ENCODE measurements around the gene PRPF39.
"Not testable (repeated sequence)": the region's sequence is repeated elsewhere in the genome, so short reads cannot be mapped to it uniquely, and the experiment has no call there.

Gene PRPF39, protein sequence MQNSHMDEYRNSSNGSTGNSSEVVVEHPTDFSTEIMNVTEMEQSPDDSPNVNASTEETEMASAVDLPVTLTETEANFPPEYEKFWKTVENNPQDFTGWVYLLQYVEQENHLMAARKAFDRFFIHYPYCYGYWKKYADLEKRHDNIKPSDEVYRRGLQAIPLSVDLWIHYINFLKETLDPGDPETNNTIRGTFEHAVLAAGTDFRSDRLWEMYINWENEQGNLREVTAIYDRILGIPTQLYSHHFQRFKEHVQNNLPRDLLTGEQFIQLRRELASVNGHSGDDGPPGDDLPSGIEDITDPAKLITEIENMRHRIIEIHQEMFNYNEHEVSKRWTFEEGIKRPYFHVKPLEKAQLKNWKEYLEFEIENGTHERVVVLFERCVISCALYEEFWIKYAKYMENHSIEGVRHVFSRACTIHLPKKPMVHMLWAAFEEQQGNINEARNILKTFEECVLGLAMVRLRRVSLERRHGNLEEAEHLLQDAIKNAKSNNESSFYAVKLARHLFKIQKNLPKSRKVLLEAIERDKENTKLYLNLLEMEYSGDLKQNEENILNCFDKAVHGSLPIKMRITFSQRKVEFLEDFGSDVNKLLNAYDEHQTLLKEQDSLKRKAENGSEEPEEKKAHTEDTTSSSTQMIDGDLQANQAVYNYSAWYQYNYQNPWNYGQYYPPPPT

DNA sequence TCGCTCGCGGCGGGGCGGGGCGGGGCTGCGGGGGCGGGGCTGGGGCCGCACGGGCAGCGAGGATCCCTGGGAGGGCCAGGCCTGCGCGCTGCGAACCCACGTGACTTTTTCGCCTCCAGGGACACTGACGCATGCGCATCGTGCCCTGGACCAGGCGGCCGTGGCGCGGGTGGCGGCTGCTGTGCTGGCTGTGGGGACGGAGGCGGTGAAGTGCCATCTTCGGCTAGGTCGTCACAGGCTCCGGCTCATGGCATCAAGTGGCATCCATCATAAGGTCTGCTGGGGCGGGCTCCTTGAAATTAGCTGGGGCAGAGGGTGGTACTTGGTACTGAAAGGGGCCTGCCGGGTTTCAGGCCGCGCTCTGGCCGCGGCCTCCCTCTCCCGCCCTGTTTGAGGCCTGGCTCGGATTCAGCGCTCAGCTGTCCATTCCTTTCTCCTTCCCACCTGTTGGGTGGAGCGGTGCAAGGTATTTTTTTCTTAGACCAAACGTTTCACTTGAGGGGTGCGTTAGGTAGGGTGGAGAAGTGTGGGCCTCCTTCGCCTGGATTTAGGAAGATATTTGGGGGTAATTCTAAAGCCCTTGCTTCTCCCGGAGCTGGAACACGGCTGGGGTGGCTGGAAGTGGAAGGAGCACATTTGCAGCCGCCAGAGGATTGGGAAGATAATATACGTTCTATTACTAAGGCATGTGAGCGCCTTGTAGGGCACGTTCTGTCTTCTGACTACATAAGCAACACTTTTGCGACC, at the start of gene PRPF39:
PRPF39 (plus strand) TSS at position 141 of the 747 bp plus-strand sequence. CDS start 11,124 bp downstream, outside the sequence.
- DNase-seq (ENCODE audit: low read depth): peak; percentile 93

- no peak for DNase-seq (ENCODE audit: low read depth)
Measured at GRCh38 chr14:45034730-45035129, 49.2 kb upstream of the PRPF39 start.

DNA sequence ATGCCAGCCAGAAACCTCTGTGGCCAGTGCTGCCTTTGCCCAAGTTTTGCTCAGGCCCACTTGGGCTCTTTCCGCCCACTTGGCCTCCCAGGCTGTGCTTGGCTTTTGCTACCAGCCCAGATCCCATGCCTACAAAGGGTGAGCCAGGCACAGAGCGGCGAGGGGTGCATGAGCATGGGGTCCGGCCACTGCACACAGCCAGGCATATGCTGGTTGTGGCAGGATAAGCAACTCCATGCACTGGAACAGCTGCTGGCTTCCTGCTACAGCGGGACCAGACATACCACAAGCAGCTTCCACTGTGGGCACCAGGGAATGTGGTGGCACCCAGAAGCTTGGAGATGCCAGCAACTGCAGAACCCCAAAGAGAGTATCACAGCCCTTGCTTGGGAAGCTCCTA, 45.7 kb upstream of the PRPF39 start:
- no peak for DNase-seq (ENCODE audit: low read depth)

DNA sequence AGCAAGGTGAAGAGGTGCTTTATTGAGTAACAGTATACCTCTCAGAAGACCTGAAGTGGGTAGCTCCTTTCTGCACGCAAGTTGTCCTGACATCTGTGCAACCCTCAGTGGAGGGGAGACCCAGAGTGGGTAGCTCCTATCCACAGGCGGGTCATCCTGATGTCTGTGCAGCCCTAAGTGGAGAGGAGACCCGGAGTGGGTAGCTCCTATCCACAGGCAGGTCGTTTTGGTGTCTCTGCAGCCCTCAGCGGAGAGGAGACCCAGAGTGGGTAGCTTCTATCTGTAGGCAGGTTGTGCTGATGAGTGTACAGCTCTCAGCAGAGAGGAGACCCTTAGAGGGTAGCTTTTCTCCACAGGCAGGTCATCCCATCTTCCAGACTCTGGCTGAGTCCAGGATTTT, 45.1 kb upstream of the PRPF39 start:
- no peak for DNase-seq (ENCODE audit: low read depth)

GRCh38 chr14:45039390-45039789, 44.5 kb upstream of the PRPF39 start:
- no peak for DNase-seq (ENCODE audit: low read depth)

DNA sequence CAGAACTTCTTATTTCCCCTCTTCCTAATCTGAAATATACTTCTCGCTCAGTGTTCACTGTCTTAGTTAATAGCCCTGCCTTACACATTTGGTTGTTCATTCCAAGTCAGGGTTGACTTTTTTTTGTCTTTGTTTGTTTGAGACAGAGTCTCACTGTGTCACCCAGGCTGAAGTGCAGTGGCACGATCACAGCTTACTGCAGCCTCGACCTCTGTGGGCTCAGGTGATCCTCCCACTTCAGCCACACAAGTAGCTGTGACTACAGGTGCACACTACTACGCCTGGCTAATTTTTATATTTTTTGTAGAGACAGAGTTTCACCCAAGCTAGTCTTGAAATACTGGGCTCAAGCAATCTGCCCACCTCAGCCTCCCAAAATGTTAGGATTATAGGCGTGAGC, 42.3 kb upstream of the PRPF39 start:
- no peak for DNase-seq (ENCODE audit: low read depth)

GRCh38 chr14:45044638-45045037, 39.3 kb upstream of the PRPF39 start:
- no peak for DNase-seq (ENCODE audit: low read depth)

- no peak for DNase-seq (ENCODE audit: low read depth)
Measured at GRCh38 chr14:45048385-45048784, 35.5 kb upstream of the PRPF39 start.

GRCh38 chr14:45051180-45051579, 32.7 kb upstream of the PRPF39 start:
- DNase-seq (ENCODE audit: low read depth): no peak

DNA sequence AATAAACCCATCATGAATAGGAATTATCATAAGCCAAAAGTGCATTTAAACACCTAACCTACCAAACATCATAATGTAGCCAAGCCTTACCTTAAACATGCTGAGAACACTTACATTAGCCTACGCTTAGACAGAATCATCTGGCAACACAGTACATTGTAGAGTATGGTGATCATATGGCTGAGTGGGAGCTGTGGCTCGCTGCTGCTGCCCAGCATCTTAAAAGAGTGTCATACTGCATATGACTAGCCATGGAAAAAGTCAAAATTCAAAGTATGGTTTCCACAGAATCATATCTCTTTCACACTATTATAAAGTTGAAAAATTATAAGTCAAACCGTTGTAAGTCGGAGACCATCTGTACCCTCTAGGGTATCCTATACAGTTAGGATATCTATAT, 32.0 kb upstream of the PRPF39 start:
- DNase-seq (ENCODE audit: low read depth): no peak

GRCh38 chr14:45057349-45057748, 26.6 kb upstream of the PRPF39 start:
- no peak for DNase-seq (ENCODE audit: low read depth)

GRCh38 chr14:45057881-45058364, 26.0 kb upstream of the PRPF39 start:
- DNase-seq (ENCODE audit: low read depth): no peak

DNA sequence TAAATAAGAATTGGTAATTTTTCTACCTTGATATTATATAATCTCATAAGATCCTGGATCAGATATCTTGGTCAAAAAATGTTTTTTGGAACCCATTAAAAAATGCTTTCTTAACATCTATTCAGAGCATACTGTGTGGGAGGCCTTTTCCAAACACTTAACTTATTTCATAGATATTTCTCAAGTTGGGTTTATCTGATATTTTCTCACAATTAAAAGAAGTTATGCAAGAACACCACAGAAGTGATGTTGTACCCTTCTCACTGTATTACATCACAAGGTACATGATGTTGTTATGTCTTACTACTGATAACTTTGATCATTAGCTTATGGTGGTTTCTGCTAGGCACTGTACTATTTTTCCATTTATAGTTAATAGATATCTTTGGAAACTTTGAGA, 23.4 kb upstream of the PRPF39 start:
- no peak for DNase-seq (ENCODE audit: low read depth)

DNA sequence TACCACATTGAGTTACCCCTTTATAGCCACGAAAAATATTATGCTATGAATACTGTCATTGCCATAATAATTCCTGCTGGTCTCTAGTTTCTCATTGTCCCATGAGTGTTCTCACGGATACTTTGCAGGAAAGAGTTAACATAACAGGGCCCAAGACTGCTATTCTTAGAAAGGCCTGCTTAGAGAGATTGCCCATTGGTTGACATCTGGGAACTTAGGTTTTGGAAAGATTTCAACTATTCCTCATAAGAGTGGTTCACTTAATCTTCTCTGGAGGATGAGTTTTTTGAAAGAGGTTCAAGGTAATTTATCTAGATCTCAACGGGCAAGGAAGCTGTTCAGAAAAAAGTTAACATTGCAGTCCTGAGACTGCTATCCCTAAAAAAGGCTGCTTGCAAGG, 18.4 kb upstream of the PRPF39 start:
- no peak for DNase-seq (ENCODE audit: low read depth)

- DNase-seq (ENCODE audit: low read depth): no peak
Measured at GRCh38 chr14:45065956-45066355, 18.0 kb upstream of the PRPF39 start.

DNA sequence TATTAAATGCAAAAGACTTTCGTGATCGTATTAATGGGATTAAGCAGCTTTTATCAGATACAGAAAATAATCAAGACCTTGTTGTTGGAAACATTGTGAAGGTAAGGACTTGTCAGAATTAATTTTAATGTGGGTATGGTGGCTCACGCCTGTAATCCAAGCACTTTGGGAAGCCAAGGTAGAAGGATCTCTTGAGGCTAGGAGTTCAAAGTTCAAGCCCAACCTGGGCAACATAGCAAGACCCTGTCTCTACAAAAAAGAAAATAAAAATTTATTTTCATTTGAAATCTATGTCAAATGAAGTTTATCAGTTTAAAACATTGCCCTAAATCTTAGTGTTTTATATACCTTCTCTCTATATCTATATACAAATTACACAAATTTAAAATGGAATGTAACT, 17.2 kb upstream of the PRPF39 start:
- no peak for DNase-seq (ENCODE audit: low read depth)

DNA sequence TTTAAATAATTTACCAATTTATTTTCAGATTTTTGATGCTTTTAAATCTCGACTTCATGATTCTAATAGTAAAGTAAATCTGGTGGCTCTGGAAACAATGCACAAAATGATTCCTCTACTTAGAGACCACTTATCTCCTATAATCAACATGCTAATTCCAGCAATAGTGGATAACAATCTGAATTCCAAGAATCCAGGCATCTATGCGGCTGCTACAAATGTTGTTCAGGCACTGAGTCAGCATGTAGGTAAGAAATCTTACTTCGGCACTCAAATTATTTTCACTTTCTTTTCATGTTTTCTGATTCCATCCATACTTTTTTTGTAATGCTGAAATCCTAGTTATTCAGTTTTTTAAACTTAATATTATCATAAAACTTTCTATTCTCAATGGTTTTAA, 15.5 kb upstream of the PRPF39 start:
- no peak for DNase-seq (ENCODE audit: low read depth)

DNA sequence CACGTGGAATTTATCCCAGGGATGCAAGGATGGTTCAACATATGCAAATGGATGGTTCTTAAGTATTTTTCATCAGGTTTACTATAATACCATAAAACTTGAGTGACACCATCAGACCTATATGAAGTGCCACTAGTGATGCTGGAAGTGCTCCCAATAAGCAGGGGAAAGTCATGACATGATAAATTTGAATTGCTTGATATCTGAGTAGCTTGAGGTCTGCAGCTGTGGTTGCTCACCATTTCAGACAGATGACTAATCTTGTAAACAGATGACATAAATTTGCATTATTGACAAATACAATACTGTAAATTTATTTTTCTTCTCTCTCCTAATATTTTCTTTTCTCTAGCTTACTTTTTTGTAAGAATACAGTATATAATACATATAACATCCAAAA, 13.7 kb upstream of the PRPF39 start:
- no peak for DNase-seq (ENCODE audit: low read depth)

DNA sequence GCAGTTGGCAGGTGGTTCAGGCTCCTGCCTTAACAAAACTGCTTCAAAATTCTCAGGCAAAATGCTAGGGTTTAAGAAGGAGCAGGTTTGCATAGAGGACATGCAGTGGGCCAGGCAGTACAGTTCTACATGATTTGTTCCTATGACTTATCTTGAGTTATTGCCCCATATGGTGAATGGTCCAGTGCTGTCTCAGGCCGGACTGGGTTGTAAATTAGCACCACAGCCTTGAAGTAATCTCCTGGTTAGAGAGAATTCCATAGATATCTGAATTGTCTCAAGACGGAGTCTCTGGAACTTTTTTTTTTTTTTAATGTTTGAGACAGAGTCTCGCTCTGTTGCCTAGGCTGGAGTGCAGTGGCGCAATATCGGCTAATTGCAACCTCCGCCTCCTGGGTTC, 11.8 kb upstream of the PRPF39 start:
- DNase-seq (ENCODE audit: low read depth): no peak

DNA sequence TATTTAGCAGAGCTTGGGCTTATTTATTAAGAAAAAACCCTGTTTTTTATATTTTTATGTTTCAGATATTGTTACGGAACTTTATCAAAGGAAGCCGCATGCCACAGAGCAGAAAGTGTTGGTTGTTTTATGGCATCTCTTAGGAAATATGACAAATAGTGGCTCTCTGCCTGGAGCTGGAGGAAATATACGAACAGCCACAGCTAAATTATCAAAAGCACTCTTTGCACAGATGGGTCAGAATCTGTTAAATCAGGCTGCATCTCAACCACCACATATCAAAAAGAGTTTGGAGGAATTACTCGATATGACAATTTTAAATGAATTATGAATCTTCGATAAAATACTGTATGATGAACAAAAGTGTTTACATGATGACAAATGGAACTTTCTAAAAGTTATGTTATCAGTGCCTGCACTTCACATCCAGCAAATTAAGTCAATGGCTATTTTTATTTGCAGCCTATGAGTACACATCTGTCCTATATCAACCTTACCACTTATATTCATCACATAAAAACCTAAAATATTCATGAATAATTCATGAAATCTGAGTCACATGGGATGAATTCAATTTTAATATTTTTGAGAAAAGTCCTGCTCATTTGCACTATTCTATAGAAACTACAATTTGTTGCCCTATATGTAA, 10.6 kb upstream of the PRPF39 start:
- no peak for DNase-seq (ENCODE audit: low read depth)

DNA sequence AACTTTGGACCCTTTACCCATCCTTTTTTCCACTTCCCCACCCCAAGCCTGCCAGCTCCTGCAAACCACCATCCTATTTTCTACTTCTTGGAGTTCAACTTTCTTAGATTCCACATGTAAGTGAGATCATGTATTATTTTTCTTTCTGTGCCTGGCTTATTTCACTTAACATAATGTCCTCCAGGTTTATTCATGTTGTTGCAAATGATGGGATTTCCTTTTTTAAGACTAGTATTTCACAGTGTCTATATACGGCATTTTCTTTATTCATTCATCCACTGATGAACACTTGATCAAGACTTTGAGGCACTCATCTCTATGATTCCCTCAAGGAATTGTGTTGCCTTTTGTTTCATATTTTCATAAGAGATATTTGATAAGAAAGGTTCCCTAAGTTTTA, 5.6 kb upstream of the PRPF39 start:
- DNase-seq (ENCODE audit: low read depth): no peak

- DNase-seq (ENCODE audit: low read depth): not testable (repeated sequence)
Measured at GRCh38 chr14:45080416-45080968, 3.4 kb upstream of the PRPF39 start.
